ENCODE data around the gene SNX24.
A peak's percentile ranks its signal among the peaks of the same experiment; 100 is the strongest.

The SNX24 gene

GRCh38 chr5:122879076-122879475 lies 33.7 kb downstream of the SNX24 start:
- TF ChIP-seq CTCF (IDR thresholded peaks at IDR 0.05; ENCODE audit: low read depth, low read length, missing control alignments) = no peak
- H3K4me3 ChIP-seq (ENCODE audit: low read depth, low read length) = no peak overlapping the region
- no peak for DNase-seq (ENCODE audit: low read depth)
- in situ Hi-C loops (cut with HindIII; ENCODE audit: low sequenced_read_pairs) = no loop called here

GRCh38 chr5:122880170-122880689 lies 34.8 kb downstream of the SNX24 start:
- DNase-seq (ENCODE audit: low read depth) = no peak
- TF ChIP-seq CTCF (IDR thresholded peaks at IDR 0.05; ENCODE audit: low read depth, low read length, missing control alignments) = no peak
- H3K4me3 ChIP-seq (ENCODE audit: low read depth, low read length) = no peak overlapping the region
- in situ Hi-C loops (cut with HindIII; ENCODE audit: low sequenced_read_pairs) = no loop called here

- no peak overlapping the region for H3K4me3 ChIP-seq (ENCODE audit: low read depth, low read length)
- no peak for TF ChIP-seq CTCF (IDR thresholded peaks at IDR 0.05; ENCODE audit: low read depth, low read length, missing control alignments)
- no peak for DNase-seq (ENCODE audit: low read depth)
- in situ Hi-C loops (cut with HindIII; ENCODE audit: low sequenced_read_pairs) = no loop called here
These were observed 35.3 kb downstream of the SNX24 start for GRCh38 chr5:122880749-122881148.

- no peak for TF ChIP-seq CTCF (IDR thresholded peaks at IDR 0.05; ENCODE audit: low read depth, low read length, missing control alignments)
- no peak overlapping the region for H3K4me3 ChIP-seq (ENCODE audit: low read depth, low read length)
- in situ Hi-C loops (cut with HindIII; ENCODE audit: low sequenced_read_pairs) = no loop called here
- peak; percentile 26 for DNase-seq (ENCODE audit: low read depth)
These were observed 37.4 kb downstream of the SNX24 start for GRCh38 chr5:122882831-122883230.

- no peak for DNase-seq (ENCODE audit: low read depth)
- H3K4me3 ChIP-seq (ENCODE audit: low read depth, low read length) = no peak overlapping the region
- TF ChIP-seq CTCF (IDR thresholded peaks at IDR 0.05; ENCODE audit: low read depth, low read length, missing control alignments) = no peak
- in situ Hi-C loops (cut with HindIII; ENCODE audit: low sequenced_read_pairs) = no loop called here
These were observed 39.7 kb downstream of the SNX24 start for GRCh38 chr5:122885045-122885517.

- no peak overlapping the region for H3K4me3 ChIP-seq (ENCODE audit: low read depth, low read length)
- no peak for DNase-seq (ENCODE audit: low read depth)
- no peak for TF ChIP-seq CTCF (IDR thresholded peaks at IDR 0.05; ENCODE audit: low read depth, low read length, missing control alignments)
- in situ Hi-C loops (cut with HindIII; ENCODE audit: low sequenced_read_pairs) = no loop called here
These were observed 40.5 kb downstream of the SNX24 start for GRCh38 chr5:122885891-122886290.

Measured in astrocyte of the cerebellum (primary cell).